GM18502 (cell line): ENCODE measurements around the gene HNRNPH2.

Experiments
- ATAC-seq: cut with Tn5 transposase; IDR thresholded peaks from one replicate; pipeline ENCODE4 v1.9.1; 2021; ENCODE audit warnings: mild to moderate bottlenecking; ENCODE audit not compliant: unreplicated experiment, poor library complexity

The HNRNPH2 gene

GRCh38 chrX:101407748-101408531 lies at the start of gene HNRNPH2, which contains the start of gene GLA:
Gene HNRNPH2 (plus strand): TSS chrX:101408222. CDS start chrX:101411989, 3,767 bp downstream.
Gene GLA (minus strand): TSS chrX:101407925. CDS start chrX:101407903, 22 bp downstream.
- ATAC-seq = peak; percentile 93

GRCh38 chrX:101359966-101360365 lies 48.1 kb upstream of the HNRNPH2 start:
- no peak for ATAC-seq

- no peak for ATAC-seq
Observed at GRCh38 chrX:101360390-101360789, 47.6 kb upstream of the HNRNPH2 start.

GRCh38 chrX:101362116-101362515 lies 45.9 kb upstream of the HNRNPH2 start:
- no peak for ATAC-seq

- no peak for ATAC-seq
Observed at GRCh38 chrX:101362757-101363156, 45.3 kb upstream of the HNRNPH2 start.

GRCh38 chrX:101365301-101365795 lies 42.7 kb upstream of the HNRNPH2 start:
- ATAC-seq = no peak

- ATAC-seq = no peak
Observed at GRCh38 chrX:101368800-101369199, 39.2 kb upstream of the HNRNPH2 start.

GRCh38 chrX:101369687-101370086 lies 38.3 kb upstream of the HNRNPH2 start:
- ATAC-seq = no peak

GRCh38 chrX:101370888-101371504 lies 37.0 kb upstream of the HNRNPH2 start:
- ATAC-seq = peak; percentile 81

GRCh38 chrX:101377547-101377946 lies 30.5 kb upstream of the HNRNPH2 start:
- no peak for ATAC-seq

GRCh38 chrX:101383679-101384205 lies 24.3 kb upstream of the HNRNPH2 start:
- ATAC-seq = peak; percentile 74

GRCh38 chrX:101385026-101385684 lies 22.9 kb upstream of the HNRNPH2 start:
- no peak for ATAC-seq

GRCh38 chrX:101385795-101386541 lies 22.1 kb upstream of the HNRNPH2 start, which contains the start of gene BTK:
Gene BTK (minus strand): TSS chrX:101386191. CDS start chrX:101375284, 10,907 bp downstream.
- ATAC-seq = peak; percentile 69

- no peak for ATAC-seq
Observed at GRCh38 chrX:101386542-101386885, 21.5 kb upstream of the HNRNPH2 start.

GRCh38 chrX:101388604-101389003 lies 19.4 kb upstream of the HNRNPH2 start:
- no peak for ATAC-seq

GRCh38 chrX:101390664-101391525 lies 17.1 kb upstream of the HNRNPH2 start, which contains the start of gene RPL36A:
Gene RPL36A (plus strand): TSS chrX:101391011. CDS start chrX:101391044, 33 bp downstream.
- peak; percentile 80 for ATAC-seq

- ATAC-seq = no peak
Observed at GRCh38 chrX:101391831-101392230, 16.2 kb upstream of the HNRNPH2 start.

- ATAC-seq = no peak
Observed at GRCh38 chrX:101393530-101394305, 14.3 kb upstream of the HNRNPH2 start.
